ENCODE measurements around the gene MFSD12. TPM values are rescaled to one million over a fixed set of nuclear protein-coding genes. Genes with fewer than 3 reads are reported as not detected.

MFSD12 gene
- total and polyA plus RNA-seq, 4 donors, result 25.5 to 78.4 (median 62.2) TPM

GRCh38 chr19:3515891-3516422 is 41.4 kb downstream of the MFSD12 start:
- Histone ChIP-seq H3K9me3 (ENCODE audit: control insufficient read depth in 4 of 4, insufficient read depth in 3 of 4, low read length in 3 of 4) (peaks cover 0 to 1% (median 0%) of the 10 kb centered on the region in 4 donors), H3K27me3 (ENCODE audit: control insufficient read depth in 3 of 3, insufficient read depth in 3 of 3, low read length in 2 of 3) (no peaks in the 10 kb centered on the region), H3K9ac (ENCODE audit: insufficient read depth in 1 of 2, low read length in 2 of 2) (no peak overlapping the region), H3K27ac (ENCODE audit: low read depth in 1 of 2, low read length in 1 of 2) (no peak overlapping the region), H3K4me1 (ENCODE audit: control insufficient read depth in 5 of 5, insufficient read depth in 5 of 5, low read length in 5 of 5) (peaks cover 0 to 11% (median 2%) of the 10 kb centered on the region in 5 donors), H3K4me3 (no peak overlapping the region), H3K36me3 (ENCODE audit: control insufficient read depth in 4 of 4, insufficient read depth in 4 of 4, low read length in 4 of 4) (peaks cover 0 to 9% (median 4%) of the 10 kb centered on the region in 4 donors)
- DNase-seq (peak; percentile 45 to 56 (median 45)), ATAC-seq (ENCODE audit: insufficient read depth, low FRiP score) (no peak)
- 77 to 81% methylated on average over 15 of the region's 15 CpGs for WGBS, 2 donors
- TF ChIP-seq CTCF (IDR thresholded peaks at IDR 0.05; ENCODE audit: control extremely low read depth, extremely low read depth), result no peak

- peaks cover 0 to 13% (median 5%) of the 10 kb centered on the region in 4 donors for H3K36me3 ChIP-seq (ENCODE audit: control insufficient read depth in 4 of 4, insufficient read depth in 4 of 4, low read length in 4 of 4)
- no peak overlapping the region for H3K27ac ChIP-seq (ENCODE audit: low read depth in 1 of 2, low read length in 1 of 2)
- 92 to 95% methylated on average over 12 of the region's 12 CpGs for WGBS, 2 donors
- peaks cover 0 to 11% (median 2%) of the 10 kb centered on the region in 5 donors for H3K4me1 ChIP-seq (ENCODE audit: control insufficient read depth in 5 of 5, insufficient read depth in 5 of 5, low read length in 5 of 5)
- TF ChIP-seq CTCF (IDR thresholded peaks at IDR 0.05; ENCODE audit: control extremely low read depth, extremely low read depth), result no peak
- H3K27me3 ChIP-seq (ENCODE audit: control insufficient read depth in 3 of 3, insufficient read depth in 3 of 3, low read length in 2 of 3), result no peaks in the 10 kb centered on the region
- DNase-seq, result no peak
- H3K9ac ChIP-seq (ENCODE audit: insufficient read depth in 1 of 2, low read length in 2 of 2), result no peak overlapping the region
- no peaks in the 10 kb centered on the region for H3K9me3 ChIP-seq (ENCODE audit: control insufficient read depth in 4 of 4, insufficient read depth in 3 of 4, low read length in 3 of 4)
- H3K4me3 ChIP-seq, result no peak overlapping the region
- ATAC-seq (ENCODE audit: insufficient read depth, low FRiP score), result no peak
Measured at GRCh38 chr19:3514930-3515329, 42.5 kb downstream of the MFSD12 start.

GRCh38 chr19:3513229-3514140 is 43.9 kb downstream of the MFSD12 start:
- H3K27me3 ChIP-seq (ENCODE audit: control insufficient read depth in 3 of 3, insufficient read depth in 3 of 3, low read length in 2 of 3), result no peaks in the 10 kb centered on the region
- peaks cover 0 to 16% (median 9%) of the 10 kb centered on the region in 4 donors for H3K36me3 ChIP-seq (ENCODE audit: control insufficient read depth in 4 of 4, insufficient read depth in 4 of 4, low read length in 4 of 4)
- DNase-seq (no peak), ATAC-seq (ENCODE audit: insufficient read depth, low FRiP score) (no peak)
- H3K9me3 ChIP-seq (ENCODE audit: control insufficient read depth in 4 of 4, insufficient read depth in 3 of 4, low read length in 3 of 4), result no peaks in the 10 kb centered on the region
- H3K4me1 ChIP-seq (ENCODE audit: control insufficient read depth in 5 of 5, insufficient read depth in 5 of 5, low read length in 5 of 5), result peaks cover 0 to 13% (median 2%) of the 10 kb centered on the region in 5 donors
- no peak for TF ChIP-seq CTCF (IDR thresholded peaks at IDR 0.05; ENCODE audit: control extremely low read depth, extremely low read depth)
- H3K4me3 ChIP-seq, result no peak overlapping the region
- H3K9ac ChIP-seq (ENCODE audit: insufficient read depth in 1 of 2, low read length in 2 of 2), result no peak overlapping the region
- no peak overlapping the region for H3K27ac ChIP-seq (ENCODE audit: low read depth in 1 of 2, low read length in 1 of 2)
- WGBS, 2 donors, result 88 to 89% methylated on average over 23 of the region's 23 CpGs

All from lung (tissue), 12 donors.